ENCODE measurements around the gene HMX2.

HMX2 gene

GRCh38 chr10:123139521-123140163 lies 8.3 kb upstream of the HMX2 start:
- DNase-seq: no peak

GRCh38 chr10:123140164-123140982 lies 7.6 kb upstream of the HMX2 start:
- DNase-seq: no peak

- no peak for DNase-seq
Measured at GRCh38 chr10:123140983-123141390, 6.9 kb upstream of the HMX2 start.

GRCh38 chr10:123141791-123142700 lies 5.9 kb upstream of the HMX2 start:
- no peak for DNase-seq

GRCh38 chr10:123142701-123143161 lies 5.2 kb upstream of the HMX2 start:
- no peak for DNase-seq

- DNase-seq: no peak
Measured at GRCh38 chr10:123143162-123143824, 4.6 kb upstream of the HMX2 start.

GRCh38 chr10:123143825-123144168 lies 4.1 kb upstream of the HMX2 start:
- no peak for DNase-seq

DNA sequence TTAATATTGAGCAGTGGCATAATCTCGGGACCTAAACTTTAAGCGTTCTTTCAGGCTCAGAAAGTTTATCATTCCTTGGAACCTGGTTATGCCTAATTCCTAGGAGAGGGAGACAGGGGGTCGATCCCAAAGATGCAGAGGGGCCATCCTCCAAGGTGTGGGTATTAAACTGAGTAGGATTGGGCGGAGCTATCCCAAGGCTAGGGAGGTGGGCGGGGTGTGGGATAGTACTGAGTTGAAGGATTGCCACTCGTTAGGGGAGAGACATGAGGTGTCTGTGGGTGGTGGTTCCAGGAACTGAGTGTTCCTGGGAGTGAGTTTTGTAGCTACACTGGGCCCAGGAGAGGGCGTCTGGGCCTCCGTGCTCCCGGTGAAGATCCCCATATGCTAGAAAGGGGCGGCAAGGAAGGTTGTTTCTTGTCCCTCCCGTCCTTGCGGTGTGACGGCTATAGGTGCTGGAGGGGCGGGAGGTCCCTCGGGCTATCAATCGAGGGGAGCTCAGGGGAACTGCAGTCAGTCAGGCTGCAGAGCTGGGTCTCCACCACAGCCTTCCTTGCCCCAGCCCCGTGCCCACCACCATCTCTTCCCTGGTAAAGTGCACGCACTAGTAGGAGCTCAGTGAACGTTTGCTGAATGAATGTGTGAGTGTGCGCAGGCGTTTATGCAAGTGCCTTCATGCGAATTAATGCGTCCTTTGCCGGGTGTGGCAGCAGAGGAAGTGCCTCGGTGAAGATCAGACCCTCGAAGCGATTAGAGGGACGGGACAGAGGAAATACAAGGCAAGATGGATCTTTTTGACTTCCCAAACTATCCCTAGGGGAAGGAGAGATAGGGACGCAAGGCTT lies 3.0 kb upstream of the HMX2 start:
- DNase-seq: no peak

DNA sequence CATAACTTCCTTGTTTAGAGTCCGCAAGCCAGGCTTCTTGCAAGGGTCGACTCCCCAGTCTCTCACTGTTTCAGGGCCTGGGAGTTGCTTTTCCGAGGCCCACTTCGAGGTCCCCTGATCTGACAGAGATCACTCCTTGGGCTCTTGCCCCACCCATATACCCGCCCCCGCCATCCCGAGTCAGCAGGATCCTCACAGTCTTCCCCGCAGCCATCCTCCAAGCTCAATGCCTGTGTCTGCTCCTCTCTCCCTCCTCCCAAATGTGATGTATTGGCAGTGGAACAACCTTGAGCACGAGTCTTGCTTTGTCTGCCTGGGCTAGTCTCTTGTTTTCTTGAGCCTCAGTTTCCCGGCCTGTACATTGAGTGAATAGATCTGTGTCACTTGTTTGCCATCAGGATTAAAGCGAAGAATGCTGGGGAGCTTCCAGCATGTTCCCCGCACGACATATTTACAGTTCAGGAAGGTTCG lies 2.4 kb upstream of the HMX2 start:
- no peak for DNase-seq

DNA sequence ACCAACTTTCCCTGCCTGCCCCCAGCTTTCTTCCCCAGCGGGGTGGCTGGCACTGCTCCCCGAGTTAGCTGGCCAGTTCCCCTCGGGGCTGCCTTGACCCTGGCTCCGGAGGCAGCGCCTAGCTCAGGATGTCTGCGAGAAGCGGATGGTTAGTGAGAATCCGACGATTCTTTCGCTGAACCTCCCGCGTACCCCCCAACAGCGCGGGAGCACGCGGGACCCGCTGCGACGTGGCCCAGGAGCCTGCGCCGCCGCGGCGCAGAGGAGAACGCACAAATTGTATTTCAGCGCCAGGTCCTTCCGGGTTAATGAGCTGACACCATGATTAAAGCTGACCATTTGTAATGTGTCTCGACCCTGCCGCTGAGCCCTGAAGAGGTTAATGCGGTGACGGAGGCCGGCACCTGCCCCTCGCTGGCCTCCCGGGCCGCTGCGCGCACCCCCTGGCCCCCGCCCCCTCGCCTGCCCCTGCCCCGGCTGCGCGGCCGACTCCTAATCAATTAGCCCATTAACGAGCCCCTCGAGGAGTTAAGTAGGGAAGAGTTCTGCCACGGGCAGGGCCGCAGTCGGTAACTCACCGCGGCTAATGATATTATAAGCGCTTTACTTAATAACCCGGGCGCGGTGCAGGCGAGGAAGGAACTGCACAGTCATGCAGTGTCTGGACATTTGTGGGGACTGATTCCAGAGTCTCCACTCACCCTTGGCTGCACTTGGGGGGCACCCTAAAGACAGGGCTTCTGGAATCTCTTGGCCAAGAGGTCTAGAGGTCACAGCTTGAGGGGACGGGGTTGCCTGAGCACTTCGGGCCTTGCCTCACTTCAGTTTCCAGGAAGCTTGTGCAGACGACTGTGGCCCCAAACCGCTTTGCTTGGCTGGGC lies 1.7 kb upstream of the HMX2 start:
- DNase-seq: no peak

DNA sequence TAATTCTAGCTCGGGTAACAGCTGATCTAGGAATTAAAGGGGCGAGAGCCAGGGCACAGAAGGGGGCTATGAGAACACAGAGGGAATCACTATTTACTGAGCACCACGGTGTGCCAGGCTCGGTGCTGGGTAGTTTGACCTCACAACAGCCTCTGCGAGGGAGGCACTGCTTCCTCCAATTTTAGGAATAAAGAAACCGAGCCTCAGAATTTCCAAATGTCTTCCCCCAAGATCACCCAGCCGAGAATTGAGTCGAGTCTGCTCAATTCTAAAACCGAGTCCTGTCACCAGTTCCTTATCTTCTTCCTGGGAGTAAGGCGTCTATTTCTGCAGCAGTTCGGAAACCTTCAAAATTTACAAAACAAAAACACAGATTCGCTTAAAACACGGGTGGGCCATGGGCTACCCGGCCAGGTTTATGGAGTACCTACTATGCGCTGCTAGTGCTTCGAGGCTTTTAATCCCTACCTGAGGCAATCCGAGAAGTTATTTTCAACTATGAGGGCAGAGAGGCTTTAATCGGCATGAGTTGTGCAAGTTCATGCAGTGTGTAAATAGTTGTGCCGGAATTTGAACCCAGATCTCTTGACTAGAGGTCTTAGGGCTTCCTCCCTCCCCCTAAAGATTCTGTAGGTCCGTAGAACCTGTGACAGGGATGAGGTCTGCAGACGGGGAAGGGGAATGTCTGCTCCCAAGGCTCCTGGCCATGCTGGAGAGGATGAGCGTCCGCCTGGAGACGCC lies 872 bp upstream of the HMX2 start:
- no peak for DNase-seq

GRCh38 chr10:123148414-123149161 lies 652 bp downstream of the HMX2 start:
- DNase-seq: no peak

DNA sequence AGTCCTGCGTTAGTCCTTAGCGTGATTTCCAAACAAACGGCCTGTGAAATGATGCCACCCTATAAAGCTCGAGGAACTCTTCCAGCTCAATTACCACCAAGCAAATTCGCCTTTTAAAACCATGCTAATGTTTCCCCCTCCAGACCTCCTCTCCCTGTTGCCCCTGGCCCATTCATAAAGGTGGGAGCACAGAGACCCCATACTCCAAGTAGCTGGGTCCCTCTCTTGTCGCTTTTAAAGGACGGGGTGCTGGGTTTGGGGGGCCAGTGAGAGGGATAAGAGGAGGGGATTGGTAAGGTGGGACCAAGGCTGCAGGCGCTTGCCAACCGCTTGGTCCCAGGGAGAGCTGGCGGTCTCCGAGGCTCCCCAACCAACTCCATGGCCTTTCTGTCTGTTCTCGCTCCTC lies 1.2 kb downstream of the HMX2 start:
- DNase-seq: no peak

DNA sequence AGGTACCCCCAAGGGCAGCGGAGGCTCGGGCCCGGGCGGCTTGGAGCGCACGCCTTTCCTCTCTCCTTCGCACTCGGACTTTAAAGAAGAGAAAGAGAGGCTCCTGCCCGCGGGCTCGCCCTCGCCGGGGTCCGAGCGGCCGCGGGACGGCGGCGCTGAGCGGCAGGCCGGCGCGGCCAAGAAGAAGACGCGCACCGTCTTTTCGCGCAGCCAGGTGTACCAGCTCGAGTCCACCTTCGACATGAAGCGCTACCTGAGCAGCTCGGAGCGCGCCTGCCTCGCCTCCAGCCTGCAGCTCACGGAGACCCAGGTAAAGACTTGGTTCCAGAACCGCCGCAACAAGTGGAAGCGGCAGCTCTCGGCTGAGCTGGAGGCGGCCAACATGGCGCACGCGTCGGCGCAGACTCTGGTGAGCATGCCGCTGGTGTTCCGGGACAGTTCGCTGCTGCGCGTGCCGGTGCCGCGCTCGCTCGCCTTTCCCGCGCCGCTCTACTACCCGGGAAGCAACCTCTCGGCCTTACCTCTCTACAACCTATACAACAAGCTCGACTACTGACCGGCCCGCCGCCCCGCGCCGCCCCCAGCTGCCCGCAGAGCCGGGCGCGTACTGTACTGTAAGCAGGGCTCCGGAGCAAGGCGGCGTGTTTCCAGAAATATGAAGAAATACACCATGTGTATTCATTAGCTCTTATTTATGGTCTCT lies 1.8 kb downstream of the HMX2 start:
- DNase-seq: no peak

DNA sequence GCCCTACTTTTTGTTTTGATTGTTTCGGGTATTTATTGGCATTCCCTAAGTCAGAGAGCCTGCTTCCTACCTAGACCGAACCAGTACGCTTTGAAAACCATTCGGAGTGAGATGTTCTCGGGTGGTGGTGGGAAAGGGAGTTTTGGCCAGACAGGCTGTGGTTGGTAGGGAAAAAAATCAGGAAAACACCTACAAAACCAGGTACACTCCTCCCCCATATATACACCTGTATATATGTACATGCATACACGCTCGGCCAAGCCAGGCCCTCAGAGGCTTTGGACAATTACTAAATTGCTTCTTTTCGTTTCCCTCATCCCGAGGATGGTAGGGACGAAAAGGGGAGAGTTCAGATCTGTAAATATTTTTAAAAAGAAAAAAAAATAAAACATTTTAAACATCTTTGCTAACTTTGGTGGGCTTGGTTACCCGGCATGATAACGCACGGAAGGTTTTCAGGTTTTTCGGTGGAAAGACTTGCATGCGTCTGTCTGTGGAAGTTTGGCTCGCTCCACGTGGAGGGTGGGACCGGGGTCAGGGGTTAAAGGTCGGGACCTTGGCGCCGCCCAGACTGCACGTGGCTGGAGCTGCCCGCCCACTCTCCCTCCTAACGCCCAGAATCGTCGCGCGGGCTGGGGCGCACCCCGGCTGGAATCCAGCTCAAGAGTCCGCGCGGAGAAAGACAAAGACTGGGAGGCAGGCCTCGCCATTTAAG lies 2.5 kb downstream of the HMX2 start:
- no peak for DNase-seq

DNA sequence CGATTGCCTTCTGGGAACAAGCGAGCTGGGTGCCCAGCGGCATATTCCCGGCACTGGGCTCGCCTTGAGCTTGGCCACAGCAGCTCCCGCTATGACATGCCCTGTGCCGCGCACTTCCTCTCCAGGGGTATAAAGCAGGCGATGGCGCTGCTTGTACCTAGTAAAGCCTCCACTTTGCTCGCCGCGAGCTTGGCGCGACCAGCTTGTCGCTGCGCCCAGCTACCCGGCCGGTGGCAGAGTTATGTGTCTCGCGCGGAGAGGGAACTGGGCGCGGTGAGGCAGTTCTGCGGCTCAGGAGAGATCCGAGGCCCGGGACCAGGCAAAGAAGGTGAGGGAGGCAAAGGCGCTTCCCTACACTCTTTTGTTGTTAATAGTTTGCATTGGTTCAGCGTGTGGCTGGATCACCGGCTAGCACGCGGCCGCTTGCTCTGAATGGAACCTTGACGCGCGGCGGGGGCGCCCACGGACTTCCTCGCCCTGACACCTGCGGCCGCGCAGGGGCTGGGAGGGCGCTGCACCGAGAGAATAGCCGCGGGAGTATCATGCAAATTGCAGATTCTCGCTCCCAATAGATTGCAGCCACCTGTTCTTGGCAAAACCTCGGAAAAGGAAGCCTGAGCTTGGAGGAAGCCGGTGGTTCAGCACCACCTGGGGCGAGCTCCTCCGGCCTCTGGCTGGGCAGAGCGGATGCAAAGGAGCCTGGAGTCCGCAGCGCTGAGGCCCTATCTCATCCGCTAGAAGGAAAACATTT lies 3.2 kb downstream of the HMX2 start:
- DNase-seq: no peak

GRCh38 chr10:123151737-123152135 lies 3.8 kb downstream of the HMX2 start:
- no peak for DNase-seq
